ENCODE results near the gene NDOR1.

The NDOR1 gene

DNA sequence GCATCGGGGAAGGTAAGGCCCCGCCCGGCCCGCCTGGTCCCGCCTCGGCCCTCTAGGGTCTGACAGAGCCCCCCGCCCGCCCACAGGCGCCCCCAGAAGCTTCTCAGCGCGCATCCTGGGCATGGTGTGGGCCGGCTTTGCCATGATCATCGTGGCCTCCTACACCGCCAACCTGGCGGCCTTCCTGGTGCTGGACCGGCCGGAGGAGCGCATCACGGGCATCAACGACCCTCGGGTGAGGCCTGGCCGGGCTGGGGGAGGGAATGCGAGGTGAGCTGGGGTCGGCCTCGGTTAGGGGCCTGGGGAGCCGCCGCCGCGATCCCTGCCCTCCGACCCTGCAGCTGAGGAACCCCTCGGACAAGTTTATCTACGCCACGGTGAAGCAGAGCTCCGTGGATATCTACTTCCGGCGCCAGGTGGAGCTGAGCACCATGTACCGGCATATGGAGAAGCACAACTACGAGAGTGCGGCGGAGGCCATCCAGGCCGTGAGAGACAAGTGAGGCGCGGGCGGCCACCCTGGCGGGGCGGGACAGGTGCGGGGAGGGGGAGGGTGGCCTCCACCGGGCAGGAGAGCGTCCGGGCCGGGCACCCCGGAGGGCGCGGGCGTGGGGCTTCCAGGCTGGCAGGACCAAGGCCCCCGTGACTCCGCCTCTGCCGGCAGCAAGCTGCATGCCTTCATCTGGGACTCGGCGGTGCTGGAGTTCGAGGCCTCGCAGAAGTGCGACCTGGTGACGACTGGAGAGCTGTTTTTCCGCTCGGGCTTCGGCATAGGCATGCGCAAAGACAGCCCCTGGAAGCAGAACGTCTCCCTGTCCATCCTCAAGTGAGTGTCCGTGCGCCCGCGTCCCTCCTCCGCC lies 42.8 kb upstream of the NDOR1 start:
- TF ChIP-seq, protein P1, sequence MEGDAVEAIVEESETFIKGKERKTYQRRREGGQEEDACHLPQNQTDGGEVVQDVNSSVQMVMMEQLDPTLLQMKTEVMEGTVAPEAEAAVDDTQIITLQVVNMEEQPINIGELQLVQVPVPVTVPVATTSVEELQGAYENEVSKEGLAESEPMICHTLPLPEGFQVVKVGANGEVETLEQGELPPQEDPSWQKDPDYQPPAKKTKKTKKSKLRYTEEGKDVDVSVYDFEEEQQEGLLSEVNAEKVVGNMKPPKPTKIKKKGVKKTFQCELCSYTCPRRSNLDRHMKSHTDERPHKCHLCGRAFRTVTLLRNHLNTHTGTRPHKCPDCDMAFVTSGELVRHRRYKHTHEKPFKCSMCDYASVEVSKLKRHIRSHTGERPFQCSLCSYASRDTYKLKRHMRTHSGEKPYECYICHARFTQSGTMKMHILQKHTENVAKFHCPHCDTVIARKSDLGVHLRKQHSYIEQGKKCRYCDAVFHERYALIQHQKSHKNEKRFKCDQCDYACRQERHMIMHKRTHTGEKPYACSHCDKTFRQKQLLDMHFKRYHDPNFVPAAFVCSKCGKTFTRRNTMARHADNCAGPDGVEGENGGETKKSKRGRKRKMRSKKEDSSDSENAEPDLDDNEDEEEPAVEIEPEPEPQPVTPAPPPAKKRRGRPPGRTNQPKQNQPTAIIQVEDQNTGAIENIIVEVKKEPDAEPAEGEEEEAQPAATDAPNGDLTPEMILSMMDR (IDR thresholded peaks at IDR 0.05; ENCODE audit: insufficient read depth, low read length, poor library complexity, severe bottlenecking) = no peak
- Histone ChIP-seq H3K27me3 (replicated peaks; ENCODE audit: control insufficient read depth, insufficient read depth, low read length) (no peaks in the 10 kb centered on the region; the same call in 1 of the 2 replicates), H3K36me3 (ENCODE audit: control insufficient read depth, insufficient read depth, low read length) (no peaks in the 10 kb centered on the region), H3K4me3 (replicated peaks; ENCODE audit: low read depth, low read length) (no peak overlapping the region)
- no peak for DNase-seq (ENCODE audit: extremely low read depth, insufficient read length)

- TF ChIP-seq, protein P1 (IDR thresholded peaks at IDR 0.05; ENCODE audit: insufficient read depth, low read length, poor library complexity, severe bottlenecking) = no peak
- no peak overlapping the region for H3K4me3 ChIP-seq (replicated peaks; ENCODE audit: low read depth, low read length)
- no peak for DNase-seq (ENCODE audit: extremely low read depth, insufficient read length)
- no peaks in the 10 kb centered on the region; the same call in 1 of the 2 replicates for H3K27me3 ChIP-seq (replicated peaks; ENCODE audit: control insufficient read depth, insufficient read depth, low read length)
- no peaks in the 10 kb centered on the region for H3K36me3 ChIP-seq (ENCODE audit: control insufficient read depth, insufficient read depth, low read length)
Observed at GRCh38 chr9:137163365-137163715, 42.2 kb upstream of the NDOR1 start.

DNA sequence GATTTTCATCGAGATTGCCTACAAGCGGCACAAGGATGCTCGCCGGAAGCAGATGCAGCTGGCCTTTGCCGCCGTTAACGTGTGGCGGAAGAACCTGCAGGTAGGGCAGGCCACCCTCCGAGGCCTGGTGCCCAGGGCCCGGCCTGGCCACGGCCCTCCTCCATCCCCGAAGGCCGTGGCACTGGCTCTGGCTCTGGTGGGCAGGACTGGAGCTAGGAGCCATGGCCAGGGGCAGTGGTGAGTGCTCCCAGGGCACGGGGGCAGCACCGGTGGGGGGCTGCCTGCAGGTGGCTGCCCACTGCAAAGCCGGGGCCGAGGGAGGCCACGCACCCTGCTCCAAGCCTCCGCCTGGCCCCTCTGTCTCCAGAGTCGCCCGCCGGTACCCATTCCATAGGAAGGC lies 41.7 kb upstream of the NDOR1 start:
- H3K27me3 ChIP-seq (replicated peaks; ENCODE audit: control insufficient read depth, insufficient read depth, low read length) = no peaks in the 10 kb centered on the region; the same call in 1 of the 2 replicates
- H3K4me3 ChIP-seq (replicated peaks; ENCODE audit: low read depth, low read length) = no peak overlapping the region
- no peak for DNase-seq (ENCODE audit: extremely low read depth, insufficient read length)
- TF ChIP-seq, protein P1 (IDR thresholded peaks at IDR 0.05; ENCODE audit: insufficient read depth, low read length, poor library complexity, severe bottlenecking) = no peak
- no peaks in the 10 kb centered on the region for H3K36me3 ChIP-seq (ENCODE audit: control insufficient read depth, insufficient read depth, low read length)

GRCh38 chr9:137164370-137165249 lies 40.9 kb upstream of the NDOR1 start:
- DNase-seq (ENCODE audit: extremely low read depth, insufficient read length) = no peak
- TF ChIP-seq, protein P1 (IDR thresholded peaks at IDR 0.05; ENCODE audit: insufficient read depth, low read length, poor library complexity, severe bottlenecking) = no peak
- Histone ChIP-seq H3K27me3 (replicated peaks; ENCODE audit: control insufficient read depth, insufficient read depth, low read length) (no peaks in the 10 kb centered on the region; the same call in 1 of the 2 replicates), H3K36me3 (ENCODE audit: control insufficient read depth, insufficient read depth, low read length) (no peaks in the 10 kb centered on the region), H3K4me3 (replicated peaks; ENCODE audit: low read depth, low read length) (no peak overlapping the region)

DNA sequence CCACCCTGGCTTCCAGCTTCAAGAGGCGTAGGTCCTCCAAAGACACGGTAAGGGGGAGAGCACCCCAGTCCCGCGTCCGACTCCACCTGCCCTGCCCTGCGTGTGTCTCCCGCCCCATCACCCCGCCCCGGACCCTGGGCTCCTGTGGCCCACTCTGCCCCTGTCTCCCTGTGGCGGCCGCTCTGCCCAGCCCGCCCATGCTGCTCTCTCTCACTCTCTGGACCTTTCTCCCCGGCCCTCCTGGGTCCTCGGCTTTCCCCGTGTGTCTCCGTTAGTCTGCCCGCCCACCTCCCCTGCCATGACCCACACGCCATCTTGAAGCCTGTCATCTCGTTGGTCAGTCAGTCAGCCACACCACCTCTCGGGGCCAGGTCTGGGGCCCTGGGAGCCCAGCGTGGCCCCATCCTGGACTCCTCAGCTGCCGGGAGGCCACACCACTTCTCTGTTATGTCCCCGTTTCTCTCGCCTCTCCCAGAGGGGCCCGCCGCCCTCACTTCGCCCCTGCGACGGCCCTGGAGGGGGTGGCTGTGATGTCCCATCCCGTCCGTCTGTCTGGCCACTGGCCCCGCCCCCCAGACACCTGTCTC lies 40.2 kb upstream of the NDOR1 start:
- TF ChIP-seq, protein P1 (IDR thresholded peaks at IDR 0.05; ENCODE audit: insufficient read depth, low read length, poor library complexity, severe bottlenecking) = no peak

More for the DNA sequence above, 40.2 kb upstream of the NDOR1 start:
- Histone ChIP-seq H3K36me3 (ENCODE audit: control insufficient read depth, insufficient read depth, low read length) (no peaks in the 10 kb centered on the region), H3K27me3 (replicated peaks; ENCODE audit: control insufficient read depth, insufficient read depth, low read length) (no peaks in the 10 kb centered on the region; the same call in 1 of the 2 replicates), H3K4me3 (replicated peaks; ENCODE audit: low read depth, low read length) (no peak overlapping the region)
- DNase-seq (ENCODE audit: extremely low read depth, insufficient read length) = no peak
